ENCODE data around the gene ALDH18A1. TPM values are rescaled to one million over a fixed set of nuclear protein-coding genes. Genes with fewer than 3 reads are reported as not detected.

ALDH18A1 gene
- polyA plus RNA-seq, 1 donor from 2014 or later = 45.7 TPM

- Histone ChIP-seq H3K9ac (ENCODE audit: low read length) (no peak overlapping the region), H3F3A (ENCODE audit: insufficient read depth, low read length, poor library complexity, severe bottlenecking) (no peaks in the 10 kb centered on the region), H3K9me3 (ENCODE audit: low read length) (no peaks in the 10 kb centered on the region), H2AFZ (ENCODE audit: low read depth, low read length) (no peak overlapping the region), H3K27me3 (ENCODE audit: insufficient read depth, low read depth, low read length) (no peaks in the 10 kb centered on the region), H4K20me1 (ENCODE audit: insufficient read depth) (no peaks in the 10 kb centered on the region), H3K27ac (ENCODE audit: low read length) (no peak overlapping the region), H3K4me3 (ENCODE audit: low read length) (no peak overlapping the region), H3K79me2 (replicated peaks; ENCODE audit: insufficient read depth, low read length) (no peaks in the 10 kb centered on the region), H3K36me3 (ENCODE audit: insufficient read depth, low read length) (peaks cover 18% of the 10 kb centered on the region), H3K9me2 (ENCODE audit: insufficient read depth, low read length) (no peaks in the 10 kb centered on the region), H3K4me2 (ENCODE audit: low read length) (no peak overlapping the region)
- no peak for TF ChIP-seq MXI1 (conservative IDR thresholded peaks at IDR 0.05; ENCODE audit: poor library complexity, severe bottlenecking)
- no peak for TF ChIP-seq REST (IDR thresholded peaks at IDR 0.05; ENCODE audit: borderline replicate concordance)
- TF ChIP-seq SMC3 (conservative IDR thresholded peaks at IDR 0.05; ENCODE audit: poor library complexity) = no peak
- TF ChIP-seq RAD21 (conservative IDR thresholded peaks at IDR 0.05) = no peak
- no peak for TF ChIP-seq EZH2 (IDR thresholded peaks at IDR 0.05; ENCODE audit: borderline replicate concordance, insufficient read depth, low read length, poor library complexity, severe bottlenecking)
- TF ChIP-seq EP300 (conservative IDR thresholded peaks at IDR 0.05; ENCODE audit: poor library complexity, severe bottlenecking) = no peak
- no peak for TF ChIP-seq POLR2AphosphoS5 (IDR thresholded peaks at IDR 0.05)
- TF ChIP-seq CTCF (IDR thresholded peaks at IDR 0.05; ENCODE audit: poor library complexity, severe bottlenecking) = no peak
- TF ChIP-seq TAF1 (IDR thresholded peaks at IDR 0.05; ENCODE audit: low read depth) = no peak
Observed at GRCh38 chr10:95637911-95638310, 18.6 kb downstream of the ALDH18A1 start.

- H4K20me1 ChIP-seq (ENCODE audit: insufficient read depth) = no peaks in the 10 kb centered on the region
- H3K4me3 ChIP-seq (ENCODE audit: low read length) = no peak overlapping the region
- H3K9ac ChIP-seq (ENCODE audit: low read length) = no peak overlapping the region
- no peak overlapping the region for H3K27ac ChIP-seq (ENCODE audit: low read length)
- no peak overlapping the region for H3K4me2 ChIP-seq (ENCODE audit: low read length)
- no peaks in the 10 kb centered on the region for H3K9me3 ChIP-seq (ENCODE audit: low read length)
- H2AFZ ChIP-seq (ENCODE audit: low read depth, low read length) = no peak overlapping the region
- H3K79me2 ChIP-seq (replicated peaks; ENCODE audit: insufficient read depth, low read length) = no peaks in the 10 kb centered on the region
- peaks cover 18% of the 10 kb centered on the region for H3K36me3 ChIP-seq (ENCODE audit: insufficient read depth, low read length)
- no peaks in the 10 kb centered on the region for H3F3A ChIP-seq (ENCODE audit: insufficient read depth, low read length, poor library complexity, severe bottlenecking)
- no peaks in the 10 kb centered on the region for H3K9me2 ChIP-seq (ENCODE audit: insufficient read depth, low read length)
- TF ChIP-seq MXI1 (conservative IDR thresholded peaks at IDR 0.05; ENCODE audit: poor library complexity, severe bottlenecking) (no peak), POLR2AphosphoS5 (IDR thresholded peaks at IDR 0.05) (no peak), TAF1 (IDR thresholded peaks at IDR 0.05; ENCODE audit: low read depth) (no peak), REST (IDR thresholded peaks at IDR 0.05; ENCODE audit: borderline replicate concordance) (no peak), EP300 (conservative IDR thresholded peaks at IDR 0.05; ENCODE audit: poor library complexity, severe bottlenecking) (no peak), RAD21 (conservative IDR thresholded peaks at IDR 0.05) (no peak), SMC3 (conservative IDR thresholded peaks at IDR 0.05; ENCODE audit: poor library complexity) (no peak), EZH2 (IDR thresholded peaks at IDR 0.05; ENCODE audit: borderline replicate concordance, insufficient read depth, low read length, poor library complexity, severe bottlenecking) (no peak), CTCF (IDR thresholded peaks at IDR 0.05; ENCODE audit: poor library complexity, severe bottlenecking) (no peak)
- H3K27me3 ChIP-seq (ENCODE audit: insufficient read depth, low read depth, low read length) = no peaks in the 10 kb centered on the region
Observed at GRCh38 chr10:95637140-95637539, 19.4 kb downstream of the ALDH18A1 start.

Data from neural cell (in vitro differentiated cells).